Breast epithelium (tissue), 3 donors: ENCODE results near the gene DACH1.

ENCODE experiments used
- CTCF ChIP-seq, 3 donors: fragments of 450-650 bp; IDR thresholded peaks; one replicate each; pipeline ENCODE4 v1.5.1; 2016 to 2017; ENCODE audit warnings: antibody characterized with exemption in 3 of 3, mild to moderate bottlenecking in 3 of 3, moderate library complexity in 3 of 3
- POLR2A ChIP-seq: fragments of 450-650 bp; IDR thresholded peaks from one replicate; pipeline ENCODE4 v1.6.1; 2016; ENCODE audit warnings: antibody characterized with exemption, mild to moderate bottlenecking, moderate library complexity

DNA sequence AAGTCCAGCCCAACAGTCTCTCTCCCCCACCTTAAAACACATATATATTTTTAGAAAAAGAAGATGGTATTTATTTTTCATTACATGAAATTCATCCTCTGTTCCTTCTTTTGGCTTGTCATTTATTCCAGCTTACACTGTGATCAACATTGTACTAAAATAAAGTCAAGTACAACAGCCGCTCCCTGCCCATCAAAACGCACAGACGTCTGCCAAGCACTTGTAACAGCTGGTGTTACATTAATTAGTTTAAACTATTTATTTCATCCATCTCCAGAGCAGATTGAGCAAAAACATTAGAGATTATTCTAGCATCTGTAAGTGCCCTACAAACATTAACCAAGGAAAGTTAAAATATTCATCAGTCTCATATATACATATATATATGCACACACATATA, 350.5 kb downstream of the DACH1 start:
- TF ChIP-seq CTCF (IDR thresholded peaks at IDR 0.05) (no peak), POLR2A (no peak)
